Measurements from ENCODE around the gene BASP1. TPM values are rescaled to one million over a fixed set of nuclear protein-coding genes. Genes with fewer than 3 reads are reported as not detected.
A peak's percentile ranks its signal among the peaks of the same experiment; 100 is the strongest.

BASP1 gene
- total and polyA plus RNA-seq, 11 donors = 0.66 to 13.6 (median 2.8) TPM

- H3K4me3 ChIP-seq = no peak overlapping the region
- TF ChIP-seq CTCF (IDR thresholded peaks at IDR 0.05) (no peak), POLR2A (IDR thresholded peaks at IDR 0.05) (no peak)
- no peak overlapping the region for H3K27ac ChIP-seq
- no peak for ATAC-seq
- WGBS, 4 donors = 66 to 76% (median 68%) methylated on average over 4 of the region's 4 CpGs
- H3K4me1 ChIP-seq = peaks cover 0 to 13% (median 0%) of the 10 kb centered on the region in 12 donors
- no peaks in the 10 kb centered on the region for H3K27me3 ChIP-seq
- intact Hi-C loops (cut with DNase I) = no loop called here
- H3K9me3 ChIP-seq = no peaks in the 10 kb centered on the region
- no peaks in the 10 kb centered on the region for H3K36me3 ChIP-seq
- no peak for DNase-seq
These were observed 94.9 kb downstream of the BASP1 start for GRCh38 chr5:17312358-17312757.

GRCh38 chr5:17314907-17315471 lies 97.6 kb downstream of the BASP1 start:
- Histone ChIP-seq H3K36me3 (no peaks in the 10 kb centered on the region), H3K4me1 (peaks cover 0 to 19% (median 0%) of the 10 kb centered on the region in 12 donors), H3K4me3 (no peak overlapping the region), H3K27ac (no peak overlapping the region), H3K27me3 (no peaks in the 10 kb centered on the region), H3K9me3 (no peaks in the 10 kb centered on the region)
- TF ChIP-seq POLR2A (IDR thresholded peaks at IDR 0.05) (no peak), CTCF (IDR thresholded peaks at IDR 0.05) (no peak)
- 66 to 76% (median 72%) methylated on average over 5 of the region's 5 CpGs for WGBS, 4 donors
- intact Hi-C loops (cut with DNase I) = no loop called here
- ATAC-seq = no peak
- DNase-seq = no peak

DNA sequence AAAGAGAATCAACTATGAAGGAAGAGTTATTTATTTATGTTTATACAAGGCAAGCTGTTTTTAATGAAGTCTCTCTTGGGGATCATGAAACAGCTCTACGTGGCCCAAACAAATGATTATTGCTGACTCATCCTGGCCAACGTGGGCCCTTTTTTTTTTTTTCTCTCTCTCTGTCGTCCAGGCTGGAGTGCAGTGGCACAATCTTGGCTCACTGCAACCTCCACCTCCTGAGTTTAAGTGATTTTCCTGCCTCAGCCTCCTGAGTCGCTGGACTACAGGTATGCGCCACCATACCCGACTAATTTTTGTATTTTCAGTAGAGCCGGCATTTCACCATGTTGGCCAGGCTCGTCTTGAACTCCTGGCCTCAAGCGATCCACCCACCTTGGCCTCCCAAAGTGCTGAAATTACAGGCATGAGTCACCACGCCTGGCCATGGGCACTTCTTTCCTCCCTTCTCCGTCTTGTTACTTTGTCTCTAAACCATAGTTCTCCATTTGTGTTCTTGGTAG lies 98.3 kb downstream of the BASP1 start:
- no peak for DNase-seq
- H3K36me3 ChIP-seq = no peaks in the 10 kb centered on the region
- H3K9me3 ChIP-seq = no peaks in the 10 kb centered on the region
- no peak overlapping the region for H3K4me3 ChIP-seq
- H3K27me3 ChIP-seq = no peaks in the 10 kb centered on the region
- WGBS, 4 donors = 80 to 83% (median 81%) methylated on average over 11 of the region's 11 CpGs
- peaks cover 0 to 19% (median 0%) of the 10 kb centered on the region in 12 donors for H3K4me1 ChIP-seq
- H3K27ac ChIP-seq = no peak overlapping the region
- intact Hi-C loops (cut with DNase I) = no loop called here
- no peak for TF ChIP-seq POLR2A (IDR thresholded peaks at IDR 0.05)
- no peak for TF ChIP-seq CTCF (IDR thresholded peaks at IDR 0.05)
- ATAC-seq = peak in 1 of 4 donors; percentile 33

DNA sequence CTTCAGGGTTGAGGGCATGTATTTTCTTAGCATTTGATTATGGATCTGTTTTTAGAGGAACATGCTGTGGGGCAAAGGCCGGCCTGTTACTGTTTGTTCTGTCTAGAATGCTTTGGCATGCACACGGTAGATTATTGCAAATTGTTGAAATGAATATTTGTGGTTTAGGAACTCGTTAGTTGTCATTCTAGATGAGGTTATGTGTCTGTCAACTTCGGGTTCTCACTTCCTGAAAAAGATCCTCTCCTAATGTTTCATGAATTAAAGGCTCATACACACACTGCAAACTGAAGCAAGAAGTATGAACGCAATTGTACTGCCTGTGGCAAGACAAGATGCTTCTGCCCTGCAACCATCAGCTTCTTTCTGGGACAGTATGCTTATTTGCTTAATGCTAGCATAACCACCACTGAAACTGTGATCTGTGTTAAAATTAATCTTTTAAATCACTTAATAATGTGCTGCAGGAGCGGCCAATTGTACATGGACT lies 99.6 kb downstream of the BASP1 start:
- H3K36me3 ChIP-seq = no peaks in the 10 kb centered on the region
- intact Hi-C loops (cut with DNase I) = no loop called here
- peak overlapping the region in 1 of 12 donors; percentile 24 for H3K27ac ChIP-seq
- no peaks in the 10 kb centered on the region for H3K27me3 ChIP-seq
- TF ChIP-seq CTCF (IDR thresholded peaks at IDR 0.05) (no peak), POLR2A (IDR thresholded peaks at IDR 0.05) (no peak)
- peaks cover 0 to 19% (median 0%) of the 10 kb centered on the region in 12 donors for H3K4me1 ChIP-seq
- 60 to 76% (median 71%) methylated on average over 6 of the region's 6 CpGs for WGBS, 4 donors
- ATAC-seq = peak in 2 of 4 donors; percentile 49 to 52
- DNase-seq = no peak
- H3K9me3 ChIP-seq = no peaks in the 10 kb centered on the region
- no peak overlapping the region for H3K4me3 ChIP-seq
